HG03575 (cell line): Measurements from ENCODE around the gene NAPB.

ENCODE experiments used
- ATAC-seq: cut with Tn5 transposase; IDR thresholded peaks from one replicate; pipeline ENCODE4 v1.9.1; 2021; ENCODE audit not compliant: unreplicated experiment, insufficient number of reproducible peaks, low FRiP score; ENCODE audit errors: extremely low read depth

NAPB gene

GRCh38 chr20:23331450-23332350 is 89.6 kb downstream of the NAPB start:
- no peak for ATAC-seq

- ATAC-seq = no peak
These were observed 93.5 kb downstream of the NAPB start for GRCh38 chr20:23327617-23328333.

- no peak for ATAC-seq
These were observed 94.5 kb downstream of the NAPB start for GRCh38 chr20:23326774-23327173.

- no peak for ATAC-seq
These were observed 96.2 kb downstream of the NAPB start for GRCh38 chr20:23325107-23325506.
